Right lobe of liver (tissue), 6 donors: ENCODE measurements around the gene C17orf113. TPM values are rescaled to one million over a fixed set of nuclear protein-coding genes. Genes with fewer than 3 reads are reported as not detected.

Experiments used
- ATAC-seq, 4 donors: fragments of 200-7000 bp; cut with Tn5 transposase; one replicate each; pipeline ENCODE4 v1.9.1; 2020; ENCODE audit warnings: mild to moderate bottlenecking in 4 of 4, moderate library complexity in 4 of 4
- DNase-seq, 3 donors: peaks; one replicate each; pipeline ENCODE4 v3.0.0-alpha.2; 2020
- H3K27ac ChIP-seq, 3 donors: fragments of 200-600 bp; one replicate each; pipeline ENCODE4 v1.8.0; 2022
- H3K27me3 ChIP-seq, 2 donors: fragments of 200-600 bp; one replicate each; pipeline ENCODE4 v1.8.0; 2022
- H3K36me3 ChIP-seq, 4 donors: fragments of 200-600 bp; sonication (generic) in 1 of 4; one replicate each; pipeline versions ENCODE4 v1.5.1 to v1.8.0; 2017 to 2022; ENCODE audit warnings: control low read depth in 1 of 4
- H3K4me1 ChIP-seq, 4 donors: fragments of 200-600 bp; sonication (generic) in 1 of 4; one replicate each; pipeline versions ENCODE4 v1.5.1 to v1.8.0; 2017 to 2022; ENCODE audit warnings: control low read depth in 1 of 4
- H3K4me3 ChIP-seq, 3 donors: fragments of 200-600 bp; one replicate each; pipeline ENCODE4 v1.8.0; 2022
- H3K9me3 ChIP-seq, 4 donors: fragments of 200-600 bp; sonication (generic) in 1 of 4; one replicate each; pipeline versions ENCODE4 v1.5.1 to v1.8.0; 2017 to 2022; ENCODE audit warnings: control low read depth in 1 of 4
- CTCF ChIP-seq, 4 donors: fragments of 200-600 bp in 3 of 4; fragments of 450-650 bp in 1 of 4; IDR thresholded peaks; one replicate each; pipeline versions ENCODE4 v1.5.1 to v1.8.0; 2016 to 2022; ENCODE audit warnings: antibody characterized with exemption in 4 of 4, mild to moderate bottlenecking in 2 of 4
- POLR2A ChIP-seq: fragments of 450-650 bp; IDR thresholded peaks from one replicate; pipeline ENCODE4 v1.6.1; 2017; ENCODE audit warnings: antibody characterized with exemption, mild to moderate bottlenecking
- WGBS: methylation state at CpG from one replicate; pipeline ENCODE4 v1.1.6; 2018; ENCODE audit warnings: low coverage, low lambda C conversion rate; ENCODE audit not compliant: insufficient coverage; ENCODE audit errors: missing lambda C conversion rate; 5-methylcytosine and 5-hydroxymethylcytosine counted together
- intact Hi-C, 2 donors: fragments of 100-400 bp; cut with DNase I; formaldehyde crosslinking; loops; one replicate each; pipeline versions ENCODE4 v1.11.2 to v1.14.1; 2022
- total RNA-seq, 6 experiments: library from RNA; depleted of rRNA in 2 of 6; stranded (reverse); fragments of >200 nt in 2 of 6; fragmentation: NEBNext Ultra II Directional in 3 of 6; extraction: Animal tissue kit (Norgen Biotek cat#: 25700) in 3 of 6; gene quantifications; one replicate each; pipeline versions ENCODE4 v1.1.0 to v1.2.4, GENCODE V29; 2016 to 2023
- donor health status: DM: no; HTN: yes; CAD: no.
- donor health status: DM: no; HTN: no; CAD: no.
- donor health status: DM: no; HTN: no; CAD: no.
- donor health status: DM: no; HTN: yes; CAD: no.
- donor health status: DM: no; HTN: yes; CAD: no.

The C17orf113 gene
- total RNA-seq, 6 experiments from 2014 or later, result 0.06 to 0.42 (median 0.12) TPM

GRCh38 chr17:42078396-42079043, 28.1 kb upstream of the C17orf113 start:
- peak in 3 of 4 donors; percentile 15 to 39 (median 38) for ATAC-seq
- no peaks in the 10 kb centered on the region for H3K4me1 ChIP-seq
- H3K27ac ChIP-seq, result no peak overlapping the region
- WGBS, result 71% methylated on average over 4 of the region's 8 CpGs
- no peak overlapping the region for H3K4me3 ChIP-seq
- H3K36me3 ChIP-seq, result no peaks in the 10 kb centered on the region
- TF ChIP-seq CTCF (IDR thresholded peaks at IDR 0.05), result no peak
- TF ChIP-seq POLR2A, result no peak
- DNase-seq, result no peak
- no peaks in the 10 kb centered on the region for H3K9me3 ChIP-seq
- H3K27me3 ChIP-seq, result no peaks in the 10 kb centered on the region
- intact Hi-C loops, result no loop called here

GRCh38 chr17:42077755-42078154, 27.4 kb upstream of the C17orf113 start:
- no peaks in the 10 kb centered on the region for H3K4me1 ChIP-seq
- ATAC-seq (no peak), DNase-seq (no peak)
- no peaks in the 10 kb centered on the region for H3K27me3 ChIP-seq
- no peak overlapping the region for H3K4me3 ChIP-seq
- WGBS, result no CpG with 5 or more reads among the region's 5 CpGs
- no peak overlapping the region for H3K27ac ChIP-seq
- H3K9me3 ChIP-seq, result no peaks in the 10 kb centered on the region
- TF ChIP-seq POLR2A (no peak), CTCF (IDR thresholded peaks at IDR 0.05) (no peak)
- no peaks in the 10 kb centered on the region for H3K36me3 ChIP-seq
- intact Hi-C loops, result no loop called here

- TF ChIP-seq CTCF (IDR thresholded peaks at IDR 0.05) (no peak), POLR2A (no peak)
- ATAC-seq (no peak), DNase-seq (no peak)
- Histone ChIP-seq H3K36me3 (no peaks in the 10 kb centered on the region), H3K9me3 (no peaks in the 10 kb centered on the region), H3K4me3 (no peak overlapping the region), H3K27me3 (peaks cover 0 to 7% of the 10 kb centered on the region in 2 donors), H3K27ac (no peak overlapping the region), H3K4me1 (peaks cover 0 to 7% (median 0%) of the 10 kb centered on the region in 4 donors)
- intact Hi-C loops, result no loop called here
- WGBS, result 72% methylated on average over 4 of the region's 4 CpGs
Measured at GRCh38 chr17:42076797-42077559, 26.6 kb upstream of the C17orf113 start.

GRCh38 chr17:42075789-42076188, 25.4 kb upstream of the C17orf113 start:
- Histone ChIP-seq H3K9me3 (no peaks in the 10 kb centered on the region), H3K27me3 (peaks cover 0 to 7% of the 10 kb centered on the region in 2 donors), H3K4me3 (no peak overlapping the region), H3K4me1 (peaks cover 0 to 7% (median 0%) of the 10 kb centered on the region in 4 donors), H3K36me3 (no peaks in the 10 kb centered on the region), H3K27ac (no peak overlapping the region)
- intact Hi-C loops, result no loop called here
- no peak for TF ChIP-seq POLR2A
- TF ChIP-seq CTCF (IDR thresholded peaks at IDR 0.05), result no peak
- ATAC-seq (no peak), DNase-seq (no peak)
- WGBS, result 67% methylated on average over 6 of the region's 6 CpGs
